22Rv1 (cell line): Measurements from ENCODE around the gene MOSPD3.
A peak's percentile ranks its signal among the peaks of the same experiment; 100 is the strongest.

Source experiments
- CTCF ChIP-seq: fragments of 450-650 bp; IDR thresholded peaks from 2 replicates; pipeline ENCODE4 v1.5.1; 2017; ENCODE audit warnings: mild to moderate bottlenecking
- ZFX ChIP-seq: fragments of 450-650 bp; IDR thresholded peaks from 2 replicates; pipeline ENCODE4 v1.6.1; 2017; ENCODE audit warnings: antibody characterized with exemption, borderline replicate concordance

- peak; percentile 98 for TF ChIP-seq CTCF
- no peak for TF ChIP-seq ZFX
These were observed 48.4 kb upstream of the MOSPD3 start for GRCh38 chr7:100563809-100564400.
